Fibroblast of mammary gland (primary cell): Measurements from ENCODE around the gene SNX11.

Source experiments
- DNase-seq: peaks from one replicate; pipeline ENCODE4 v3.0.0-alpha.2; 2010; ENCODE audit warnings: low read depth
- H3K4me3 ChIP-seq: 2 replicates; pipeline ENCODE4 v1.5.1; 2011; ENCODE audit warnings: low read depth, mild to moderate bottlenecking, low read length, moderate library complexity; ENCODE audit not compliant: control insufficient read depth
- CTCF ChIP-seq: conservative IDR thresholded peaks from 2 replicates; pipeline ENCODE4 v1.5.1; 2011; ENCODE audit warnings: low read depth, low read length, inconsistent platforms; ENCODE audit not compliant: control insufficient read depth, insufficient read depth

Gene SNX11

GRCh38 chr17:48125829-48126531 lies 18.4 kb downstream of the SNX11 start:
- TF ChIP-seq CTCF, result no peak
- no peak overlapping the region for H3K4me3 ChIP-seq
- no peak for DNase-seq

GRCh38 chr17:48126532-48126850 lies 18.9 kb downstream of the SNX11 start:
- H3K4me3 ChIP-seq, result no peak overlapping the region
- no peak for TF ChIP-seq CTCF
- no peak for DNase-seq

GRCh38 chr17:48127371-48128051 lies 19.9 kb downstream of the SNX11 start:
- no peak overlapping the region for H3K4me3 ChIP-seq
- TF ChIP-seq CTCF, result no peak
- DNase-seq, result no peak

- TF ChIP-seq CTCF, result no peak
- no peak for DNase-seq
- H3K4me3 ChIP-seq, result no peak overlapping the region
Observed at GRCh38 chr17:48128400-48128799, 20.8 kb downstream of the SNX11 start.

GRCh38 chr17:48129981-48130380 lies 22.4 kb downstream of the SNX11 start:
- H3K4me3 ChIP-seq, result no peak overlapping the region
- no peak for DNase-seq
- TF ChIP-seq CTCF, result no peak

GRCh38 chr17:48131216-48131824 lies 23.8 kb downstream of the SNX11 start:
- no peak overlapping the region for H3K4me3 ChIP-seq
- DNase-seq, result peak; percentile 72
- TF ChIP-seq CTCF, result peak; percentile 96
